GM18505 (cell line): ENCODE measurements around the gene MRPL37.
"Not testable (repeated sequence)": the region's sequence is repeated elsewhere in the genome, so short reads cannot be mapped to it uniquely, and the experiment has no call there.

Experiments
- ATAC-seq: cut with Tn5 transposase; IDR thresholded peaks from one replicate; pipeline ENCODE4 v1.9.1; 2021; ENCODE audit not compliant: unreplicated experiment
- POLR2A ChIP-seq: IDR thresholded peaks from 4 replicates; pipeline ENCODE4 v1.6.1; 2011; ENCODE audit warnings: borderline replicate concordance; ENCODE audit not compliant: insufficient read depth, insufficient read length; ENCODE audit errors: extremely low read depth

Gene MRPL37

GRCh38 chr1:54229281-54229891 is 29.4 kb downstream of the MRPL37 start:
- ATAC-seq = no peak
- no peak for TF ChIP-seq POLR2A

- ATAC-seq = no peak
- no peak for TF ChIP-seq POLR2A
Observed at GRCh38 chr1:54230507-54231339, 30.8 kb downstream of the MRPL37 start.

GRCh38 chr1:54233196-54233595 is 33.2 kb downstream of the MRPL37 start:
- ATAC-seq = not testable (repeated sequence)

GRCh38 chr1:54234284-54234683 is 34.3 kb downstream of the MRPL37 start:
- no peak for TF ChIP-seq POLR2A
- ATAC-seq = no peak

- no peak for ATAC-seq
- TF ChIP-seq POLR2A = no peak
Observed at GRCh38 chr1:54237586-54237985, 37.6 kb downstream of the MRPL37 start.

- no peak for TF ChIP-seq POLR2A
Observed at GRCh38 chr1:54238353-54239034, 38.5 kb downstream of the MRPL37 start.

GRCh38 chr1:54239035-54239383 is 39.0 kb downstream of the MRPL37 start:
- TF ChIP-seq POLR2A = no peak

More at GRCh38 chr1:54238353-54239034, 38.5 kb downstream of the MRPL37 start:
- ATAC-seq = no peak

GRCh38 chr1:54239631-54240031 is 39.7 kb downstream of the MRPL37 start:
- no peak for TF ChIP-seq POLR2A
- ATAC-seq = no peak

More at GRCh38 chr1:54239035-54239383, 39.0 kb downstream of the MRPL37 start:
- ATAC-seq = no peak

- no peak for ATAC-seq
- TF ChIP-seq POLR2A = no peak
Observed at GRCh38 chr1:54240741-54241335, 40.9 kb downstream of the MRPL37 start.

- no peak for ATAC-seq
Observed at GRCh38 chr1:54241364-54241763, 41.4 kb downstream of the MRPL37 start.

GRCh38 chr1:54243022-54243421 is 43.1 kb downstream of the MRPL37 start:
- TF ChIP-seq POLR2A = no peak

More at GRCh38 chr1:54241364-54241763, 41.4 kb downstream of the MRPL37 start:
- TF ChIP-seq POLR2A = no peak

GRCh38 chr1:54244655-54245054 is 44.7 kb downstream of the MRPL37 start:
- ATAC-seq = no peak
- no peak for TF ChIP-seq POLR2A

More at GRCh38 chr1:54243022-54243421, 43.1 kb downstream of the MRPL37 start:
- ATAC-seq = no peak

- TF ChIP-seq POLR2A = no peak
- no peak for ATAC-seq
Observed at GRCh38 chr1:54245501-54245900, 45.5 kb downstream of the MRPL37 start.

GRCh38 chr1:54246116-54246721 is 46.3 kb downstream of the MRPL37 start:
- no peak for ATAC-seq
- no peak for TF ChIP-seq POLR2A
